ENCODE measurements around the gene HSPBP1.

DNA sequence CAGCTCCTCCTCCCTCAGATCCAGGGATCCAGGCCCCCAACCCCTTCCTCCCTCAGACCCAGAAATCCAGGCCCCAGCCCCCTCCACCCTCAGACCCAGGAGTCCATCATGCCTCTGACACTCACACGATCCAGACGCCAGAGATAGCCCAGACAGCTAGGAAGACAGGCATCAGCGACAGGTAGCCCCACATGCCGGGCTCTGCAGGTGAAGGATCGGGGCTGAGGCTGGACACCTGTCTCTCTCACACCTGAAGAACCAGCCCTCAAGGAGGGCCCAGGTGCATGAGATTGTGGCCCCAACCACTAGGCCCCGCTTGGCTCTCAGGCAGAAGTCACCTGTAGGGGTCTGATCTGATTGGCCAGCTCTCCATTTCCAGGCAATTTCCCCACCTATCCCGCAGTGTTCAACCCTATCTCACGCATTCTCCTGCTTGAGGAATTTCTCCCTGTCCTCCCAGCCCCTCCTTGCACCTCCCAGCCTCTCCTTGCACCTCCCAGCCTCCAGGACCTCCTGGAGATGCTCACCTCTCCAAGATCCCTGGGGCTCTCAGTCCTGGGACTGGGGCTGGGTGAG is 41.0 kb upstream of the HSPBP1 start:
- no peak for TF ChIP-seq GATA2 (IDR thresholded peaks at IDR 0.05; ENCODE audit: low read depth, low read length)
- no peak for TF ChIP-seq GATA3 (IDR thresholded peaks at IDR 0.05; ENCODE audit: low read depth, low read length)

Data from SH-SY5Y (cell line).